ENCODE measurements around the gene ALMS1.

DNA sequence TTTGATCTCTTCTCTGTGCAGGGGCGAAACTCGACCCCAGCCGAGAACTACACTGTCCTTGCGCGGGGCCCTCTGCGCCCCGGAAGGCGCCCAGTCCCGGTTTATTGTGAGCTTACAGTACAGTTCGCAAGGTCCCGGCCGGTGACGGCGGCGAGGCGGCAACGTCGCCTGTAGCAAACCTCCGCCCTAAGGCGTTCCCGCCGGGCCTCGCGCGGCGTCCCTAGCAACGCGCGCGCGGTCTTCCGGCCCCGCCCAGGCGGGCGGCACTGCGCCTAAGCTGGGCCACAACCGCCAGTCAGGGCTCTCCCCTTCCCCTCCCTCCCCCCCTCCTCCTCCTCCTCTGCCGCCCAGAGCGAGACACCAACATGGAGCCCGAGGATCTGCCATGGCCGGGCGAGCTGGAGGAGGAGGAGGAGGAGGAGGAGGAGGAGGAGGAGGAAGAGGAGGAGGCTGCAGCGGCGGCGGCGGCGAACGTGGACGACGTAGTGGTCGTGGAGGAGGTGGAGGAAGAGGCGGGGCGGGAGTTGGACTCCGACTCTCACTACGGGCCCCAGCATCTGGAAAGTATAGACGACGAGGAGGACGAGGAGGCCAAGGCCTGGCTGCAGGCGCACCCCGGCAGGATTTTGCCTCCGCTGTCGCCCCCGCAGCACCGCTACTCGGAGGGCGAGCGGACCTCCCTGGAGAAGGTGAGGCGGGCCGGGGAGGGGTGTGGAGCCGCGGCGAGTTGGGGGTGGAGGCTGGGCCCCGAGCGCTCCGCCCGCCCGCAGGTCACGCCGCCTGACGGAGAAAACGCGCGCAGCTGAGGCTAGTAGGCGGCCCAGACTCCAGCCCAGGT is at the start of gene ALMS1:
- TF ChIP-seq CTCF (conservative IDR thresholded peaks at IDR 0.05) (no peak), ZFX (IDR thresholded peaks at IDR 0.05) (peak; percentile 44; the same call in 1 of the 2 replicates)
